Pulmonary artery endothelial cell (primary cell): ENCODE data around the gene BRD7. TPM values are rescaled to one million over a fixed set of nuclear protein-coding genes. Genes with fewer than 3 reads are reported as not detected.

ENCODE experiments used
- DNase-seq: peaks from one replicate; pipeline ENCODE4 v3.0.0-alpha.2; 2011; ENCODE audit warnings: low read depth, low spot score
- total RNA-seq: library from RNA; depleted of rRNA; stranded (reverse); fragments of >200 nt; gene quantifications from 2 replicates; pipeline ENCODE4 v1.2.3, GENCODE V29; 2014

The BRD7 gene
- total RNA-seq, 1 donor from 2014 or later: 55.3 TPM

- no peak for DNase-seq
Measured at GRCh38 chr16:50304467-50305440, 64.0 kb downstream of the BRD7 start.

GRCh38 chr16:50303605-50304466 is 65.0 kb downstream of the BRD7 start:
- no peak for DNase-seq

DNA sequence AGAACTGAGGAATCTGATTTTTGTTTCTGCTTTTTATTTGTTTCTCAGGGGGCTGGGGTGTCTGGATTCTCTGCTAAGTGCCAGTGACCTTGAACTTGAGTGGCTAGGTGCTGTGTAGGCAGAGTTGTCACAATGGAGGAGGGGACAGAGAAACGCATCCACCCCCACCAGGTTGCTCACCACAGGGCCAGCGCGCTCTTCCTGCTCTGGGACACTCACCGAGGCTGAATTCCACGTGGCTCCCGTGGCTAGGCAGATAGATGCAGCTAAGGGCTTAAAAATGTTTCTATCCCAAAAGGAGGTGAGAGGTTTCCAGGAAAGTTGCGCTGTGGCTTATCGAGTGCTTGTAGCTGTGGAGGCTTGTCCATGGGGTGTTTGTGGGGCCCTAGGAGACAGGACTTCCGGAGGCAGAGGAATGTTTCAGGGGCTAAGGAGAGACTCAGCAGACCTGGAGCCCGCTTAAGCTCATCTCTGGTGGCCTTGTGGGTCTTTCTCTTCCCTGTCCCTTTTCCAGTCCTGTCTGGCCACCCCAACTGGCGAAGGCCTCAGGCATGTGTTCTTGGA is 65.7 kb downstream of the BRD7 start:
- DNase-seq: no peak

DNA sequence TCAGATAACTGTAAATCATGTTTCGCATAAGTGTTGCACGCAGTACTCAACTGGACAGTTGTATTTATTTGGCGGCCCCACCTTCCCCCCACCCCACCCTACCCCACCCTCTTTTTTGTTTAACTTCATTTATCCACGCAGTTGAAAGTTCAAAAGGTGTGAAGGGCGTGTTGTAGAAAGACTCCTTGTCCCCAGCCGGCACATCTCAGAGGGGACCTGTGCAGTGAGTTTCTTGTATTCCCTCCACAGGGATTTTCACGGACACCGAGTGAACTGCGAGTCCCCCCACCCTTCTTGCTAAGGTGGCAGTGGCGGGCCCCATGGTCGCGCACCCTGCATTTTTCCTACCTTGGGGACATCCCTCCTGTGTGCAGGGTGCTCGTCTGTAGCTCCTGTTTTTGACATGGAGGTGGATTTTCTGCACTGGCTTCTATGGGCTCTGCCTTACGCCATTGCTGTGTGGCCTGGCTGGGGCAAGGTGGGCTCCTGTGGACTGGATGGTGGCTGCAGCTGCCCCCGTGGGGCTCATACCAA is 66.2 kb downstream of the BRD7 start:
- DNase-seq: no peak

DNA sequence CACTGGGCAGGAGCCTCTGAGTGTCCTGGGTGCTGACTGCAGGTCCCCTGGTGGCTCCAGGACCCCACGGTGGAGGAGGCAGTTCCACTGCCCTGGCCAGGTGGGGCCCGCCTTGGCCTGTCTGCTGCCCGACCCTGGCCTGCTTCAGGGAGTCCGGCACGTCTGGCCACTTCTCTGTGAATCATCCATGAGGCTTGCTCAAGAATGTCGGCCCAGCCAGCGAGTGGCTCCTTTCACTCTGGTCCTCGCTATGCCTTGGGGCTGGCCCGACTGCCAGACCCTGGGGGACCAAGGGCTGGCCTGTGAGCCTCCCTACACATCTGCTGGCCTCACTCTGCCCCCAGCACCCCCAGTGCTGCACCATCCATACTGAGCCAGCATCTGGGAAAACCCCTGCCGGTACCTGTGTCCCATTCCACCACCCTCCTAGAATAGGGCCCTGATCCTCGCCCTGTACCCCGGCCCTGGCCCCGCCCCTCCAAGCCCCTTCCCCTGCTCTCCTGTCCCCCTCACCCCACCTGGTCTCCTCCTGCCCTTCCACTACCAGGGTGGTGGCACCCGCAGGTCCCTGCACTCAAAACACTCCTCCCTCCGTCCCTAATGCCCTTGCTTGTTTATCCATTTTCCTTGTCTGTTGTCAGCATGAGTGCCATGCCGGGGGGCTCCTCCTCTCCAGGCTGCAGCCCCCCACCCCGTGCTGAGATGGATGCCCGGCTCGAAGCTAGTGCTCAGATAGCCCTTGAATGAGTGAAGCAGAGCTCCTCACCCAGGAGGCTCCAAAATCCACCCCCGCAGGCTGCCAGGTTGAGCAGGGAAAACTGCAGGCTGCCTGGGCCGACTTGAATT is 66.9 kb downstream of the BRD7 start:
- DNase-seq: no peak

DNA sequence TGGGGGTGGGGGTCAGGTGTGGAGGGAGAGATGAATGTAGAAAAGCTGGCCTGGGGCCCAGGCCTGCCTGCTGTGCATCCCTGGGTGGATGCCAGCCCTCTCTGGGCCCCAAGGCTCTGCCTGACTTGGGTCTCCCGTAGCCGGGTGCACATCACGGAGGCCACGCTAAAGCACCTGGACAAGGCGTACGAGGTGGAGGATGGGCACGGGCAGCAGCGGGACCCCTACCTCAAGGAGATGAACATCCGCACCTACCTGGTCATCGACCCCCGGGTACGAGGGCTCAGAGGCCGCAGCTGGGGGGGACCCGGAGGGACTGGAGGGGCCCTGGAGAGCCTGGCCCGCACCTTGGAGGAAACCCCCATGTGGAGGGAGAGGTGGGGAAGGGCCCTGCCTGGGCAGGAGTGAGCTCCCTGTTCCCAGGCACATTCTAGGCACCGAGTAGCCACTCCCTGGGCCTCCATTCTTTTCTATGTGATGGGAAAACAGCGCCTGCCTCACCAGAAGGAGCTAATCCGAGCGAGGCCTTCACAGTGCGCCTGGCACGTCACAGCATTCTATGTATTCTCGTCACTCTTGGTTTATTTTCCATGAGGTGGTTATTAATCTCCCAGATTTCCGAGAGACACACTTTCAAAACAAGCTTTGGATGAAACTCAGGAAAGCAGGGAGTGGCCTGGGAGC is 67.7 kb downstream of the BRD7 start:
- DNase-seq: no peak

DNA sequence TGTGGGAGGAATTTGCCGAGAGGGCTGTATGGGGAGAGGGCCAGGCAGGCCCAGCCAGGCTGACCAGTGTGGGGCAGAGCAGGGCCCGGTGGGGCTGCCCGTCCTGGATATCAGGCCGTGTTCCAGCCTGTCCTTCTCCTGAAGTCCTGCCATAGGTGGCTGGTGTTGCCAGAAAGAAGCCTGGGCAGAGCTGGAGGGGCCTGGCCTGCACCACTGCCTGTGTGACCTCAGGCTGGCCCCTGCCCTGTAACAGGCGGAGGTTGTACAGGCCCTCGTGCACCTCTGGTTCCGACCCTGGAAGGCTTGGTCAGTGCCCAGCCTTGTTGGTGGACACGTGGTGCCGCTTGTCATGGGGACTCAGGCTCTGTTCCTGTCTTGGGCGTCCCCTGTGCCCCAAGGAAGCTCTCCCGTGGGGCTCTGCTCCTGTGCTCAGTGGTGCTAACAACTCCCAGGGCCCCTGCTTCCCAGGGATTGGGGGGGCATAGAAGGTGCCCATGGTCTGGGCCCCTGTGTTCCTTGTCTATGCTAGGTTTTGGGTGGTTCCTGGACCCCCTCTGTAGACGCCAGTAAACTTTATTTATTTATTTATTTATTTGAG is 69.2 kb downstream of the BRD7 start:
- DNase-seq: no peak

DNA sequence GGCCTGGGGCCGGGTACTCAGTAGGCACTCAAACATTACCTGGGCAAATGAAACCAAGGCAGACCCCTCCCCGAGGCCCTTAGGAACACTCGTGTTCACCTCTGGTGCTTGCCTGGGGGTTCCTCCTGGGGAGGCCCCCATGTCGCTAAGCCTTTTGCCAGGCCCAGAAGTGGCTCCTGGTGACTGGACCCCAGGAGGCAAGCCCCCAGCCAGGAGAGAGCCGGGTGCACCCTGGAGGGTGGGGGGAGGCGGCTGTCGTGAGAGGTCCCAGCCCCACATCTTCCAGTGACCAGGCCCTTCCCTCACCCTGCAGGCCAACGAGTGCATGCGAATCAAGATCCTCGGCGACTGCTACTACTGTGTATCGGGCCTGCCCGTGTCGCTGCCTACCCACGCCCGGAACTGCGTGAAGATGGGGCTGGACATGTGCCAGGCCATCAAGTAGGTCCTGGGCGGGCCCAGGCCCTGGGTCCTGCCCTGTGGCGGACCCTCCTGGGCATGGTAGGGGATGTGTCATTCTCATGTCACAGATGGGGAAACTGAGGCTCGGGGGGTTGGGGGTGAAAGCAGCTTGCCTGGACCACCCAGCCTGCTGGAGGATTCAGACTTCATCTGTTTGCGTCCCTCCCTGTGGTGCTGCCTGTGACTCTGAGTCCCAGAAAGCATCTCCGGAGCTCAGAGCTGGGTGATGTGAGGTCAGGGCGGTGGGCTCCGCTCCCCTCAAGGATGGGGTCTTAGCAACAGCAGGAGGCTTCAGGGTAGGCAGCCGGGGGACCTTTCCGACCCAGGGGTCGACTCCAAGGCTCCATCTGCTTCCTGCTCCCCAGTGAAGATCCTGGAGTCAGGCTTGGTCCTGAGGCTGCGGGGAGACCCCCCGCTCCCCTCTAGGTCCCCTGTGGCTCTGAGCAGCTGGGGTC is 69.9 kb downstream of the BRD7 start:
- no peak for DNase-seq

DNA sequence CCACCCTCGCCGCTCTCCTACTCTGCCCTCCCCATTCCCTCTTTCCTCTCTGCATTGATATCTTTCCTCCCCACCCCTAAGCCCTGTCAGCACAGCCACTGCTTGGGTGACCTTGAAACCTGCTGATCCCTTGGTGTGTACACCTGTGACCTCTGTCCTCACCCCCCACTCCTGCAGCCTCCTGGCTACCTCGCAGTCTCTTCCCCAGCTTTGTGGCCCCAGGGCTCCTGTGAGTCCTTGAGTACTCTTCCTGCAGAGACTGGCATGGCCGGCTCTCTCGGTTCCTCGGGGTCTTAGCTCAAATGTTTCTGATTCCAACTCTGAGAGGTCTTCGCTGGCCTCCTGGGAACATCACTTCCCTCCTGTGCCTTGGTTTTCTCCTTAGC is 70.7 kb downstream of the BRD7 start:
- no peak for DNase-seq

GRCh38 chr16:50297301-50298074 is 71.3 kb downstream of the BRD7 start:
- DNase-seq: no peak

DNA sequence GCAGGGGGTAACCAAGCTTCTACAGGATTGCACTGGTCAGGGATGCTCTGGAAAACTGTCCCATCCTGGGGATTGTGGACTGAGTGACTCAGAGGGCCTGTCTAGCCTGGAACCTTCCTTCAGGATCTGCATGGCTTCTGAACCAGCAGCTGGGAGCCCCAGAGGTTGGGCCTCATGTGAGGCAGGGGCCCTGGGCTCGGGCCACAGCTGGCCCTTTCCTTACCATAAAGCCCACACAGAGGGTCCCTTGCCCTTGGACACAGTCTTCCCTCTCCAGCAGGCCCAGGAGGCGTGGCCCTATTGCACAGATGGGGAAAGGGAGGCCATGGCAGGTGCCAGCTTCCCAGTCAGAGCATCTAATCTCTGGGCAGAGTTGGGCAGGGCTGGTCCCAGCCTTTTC is 72.0 kb downstream of the BRD7 start:
- DNase-seq: no peak

GRCh38 chr16:50295541-50296132 is 73.2 kb downstream of the BRD7 start:
- DNase-seq: no peak

DNA sequence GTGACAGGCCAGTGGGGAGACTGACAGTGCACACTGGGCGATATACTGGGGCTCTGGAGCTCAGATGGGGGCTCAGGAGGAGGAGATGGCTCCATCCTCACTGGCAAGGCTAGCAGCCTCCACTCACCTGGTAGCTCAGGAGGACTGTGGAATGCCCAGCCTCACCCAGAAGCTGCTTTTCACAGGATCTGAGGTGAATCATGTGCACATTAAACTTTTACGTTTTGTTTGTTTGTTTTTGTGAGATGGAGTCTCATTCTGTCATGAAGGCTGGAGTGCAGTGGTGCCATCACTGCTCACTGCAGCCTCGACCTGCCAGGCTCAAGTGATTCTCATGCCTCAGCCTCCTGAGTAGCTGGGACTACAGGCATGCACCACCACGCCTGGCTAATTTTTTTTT is 73.8 kb downstream of the BRD7 start:
- no peak for DNase-seq

GRCh38 chr16:50293994-50294855 is 74.6 kb downstream of the BRD7 start:
- no peak for DNase-seq

DNA sequence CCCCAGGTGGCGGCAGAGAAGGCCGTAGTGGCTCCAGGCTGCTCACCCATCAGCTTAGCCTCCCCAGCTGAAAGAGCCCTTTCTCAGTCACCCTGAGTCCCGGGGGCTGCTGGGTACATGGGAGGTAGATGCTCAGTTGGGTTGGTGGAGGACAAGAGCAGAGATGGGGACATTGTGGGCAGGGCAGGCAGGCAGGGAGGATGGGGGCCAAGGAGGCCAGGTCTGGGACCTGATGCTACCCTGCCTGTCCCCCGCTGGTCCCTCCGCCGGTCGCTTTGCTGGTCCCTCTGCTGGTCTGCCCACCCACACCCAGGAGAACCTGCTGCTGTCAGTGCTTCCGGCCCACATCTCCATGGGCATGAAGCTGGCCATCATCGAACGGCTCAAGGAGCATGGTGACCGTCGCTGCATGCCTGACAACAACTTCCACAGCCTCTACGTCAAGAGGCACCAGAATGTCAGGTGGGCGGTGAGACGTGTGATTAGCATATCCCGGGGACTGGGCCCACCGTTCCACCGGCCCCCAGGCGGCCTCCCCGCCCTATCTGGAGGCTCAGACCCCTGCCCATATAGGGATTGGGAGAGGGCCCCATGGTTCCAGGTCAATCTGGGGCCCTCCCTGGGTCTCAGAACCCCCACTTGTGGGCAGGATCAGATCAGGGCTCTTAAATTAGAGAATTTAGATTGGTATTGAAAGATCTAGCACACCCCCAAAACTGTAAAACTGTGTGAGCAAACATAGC is 75.6 kb downstream of the BRD7 start:
- no peak for DNase-seq

- DNase-seq: no peak
Measured at GRCh38 chr16:50292566-50292948, 76.2 kb downstream of the BRD7 start.
